Suprapubic skin (tissue), 4 donors: ENCODE measurements around the gene DLL4. TPM values are rescaled to one million over a fixed set of nuclear protein-coding genes. Genes with fewer than 3 reads are reported as not detected.

Experiments used
- DNase-seq, 2 donors: peaks; one replicate each; pipeline ENCODE4 v3.0.0-alpha.2; 2019; ENCODE audit warnings: low spot score in 2 of 2
- H3K27ac ChIP-seq: fragments of 200-600 bp; sonication (generic); one replicate; pipeline ENCODE4 v1.5.1; 2019
- H3K27me3 ChIP-seq: fragments of 200-600 bp; sonication (generic); one replicate; pipeline ENCODE4 v1.5.1; 2019
- H3K36me3 ChIP-seq: fragments of 200-600 bp; sonication (generic); one replicate; pipeline ENCODE4 v1.5.1; 2019
- H3K4me1 ChIP-seq: fragments of 200-600 bp; sonication (generic); one replicate; pipeline ENCODE4 v1.5.1; 2019
- H3K4me3 ChIP-seq: fragments of 200-600 bp; sonication (generic); one replicate; pipeline ENCODE4 v1.5.1; 2019; ENCODE audit warnings: mild to moderate bottlenecking
- H3K9me3 ChIP-seq: fragments of 200-600 bp; sonication (generic); one replicate; pipeline ENCODE4 v1.5.1; 2019
- CTCF ChIP-seq, 2 donors: fragments of 200-600 bp in 1 of 2; fragments of 450-650 bp in 1 of 2; sonication (generic) in 1 of 2; IDR thresholded peaks; one replicate each; pipeline ENCODE4 v1.5.1; 2016 to 2019; ENCODE audit warnings: antibody characterized with exemption in 2 of 2, mild to moderate bottlenecking in 1 of 2, moderate library complexity in 1 of 2
- EP300 ChIP-seq: sonication (generic); formaldehyde crosslinking; IDR thresholded peaks from one replicate; pipeline ENCODE4 v1.6.1; 2017; ENCODE audit warnings: antibody characterized with exemption
- POLR2A ChIP-seq, 2 donors: fragments of 450-650 bp; IDR thresholded peaks; one replicate each; pipeline ENCODE4 v1.6.1; 2017; ENCODE audit warnings: antibody characterized with exemption in 2 of 2, mild to moderate bottlenecking in 2 of 2, moderate library complexity in 2 of 2
- POLR2AphosphoS5 ChIP-seq, 3 donors: sonication (generic); formaldehyde crosslinking; IDR thresholded peaks; one replicate each; pipeline ENCODE4 v1.6.1; 2017; ENCODE audit warnings: antibody characterized with exemption in 3 of 3
- WGBS: methylation state at CpG from one replicate; pipeline ENCODE4 v1.1.5; 2018; 5-methylcytosine and 5-hydroxymethylcytosine counted together
- total RNA-seq, 4 donors: library from RNA; depleted of rRNA; stranded (reverse); fragments of >200 nt; gene quantifications; one replicate each; pipeline ENCODE4 v1.1.0, GENCODE V29; 2016

DLL4 gene
- total RNA-seq, 4 donors from 2014 or later = 0.47 to 5.3 (median 2.6) TPM

DNA sequence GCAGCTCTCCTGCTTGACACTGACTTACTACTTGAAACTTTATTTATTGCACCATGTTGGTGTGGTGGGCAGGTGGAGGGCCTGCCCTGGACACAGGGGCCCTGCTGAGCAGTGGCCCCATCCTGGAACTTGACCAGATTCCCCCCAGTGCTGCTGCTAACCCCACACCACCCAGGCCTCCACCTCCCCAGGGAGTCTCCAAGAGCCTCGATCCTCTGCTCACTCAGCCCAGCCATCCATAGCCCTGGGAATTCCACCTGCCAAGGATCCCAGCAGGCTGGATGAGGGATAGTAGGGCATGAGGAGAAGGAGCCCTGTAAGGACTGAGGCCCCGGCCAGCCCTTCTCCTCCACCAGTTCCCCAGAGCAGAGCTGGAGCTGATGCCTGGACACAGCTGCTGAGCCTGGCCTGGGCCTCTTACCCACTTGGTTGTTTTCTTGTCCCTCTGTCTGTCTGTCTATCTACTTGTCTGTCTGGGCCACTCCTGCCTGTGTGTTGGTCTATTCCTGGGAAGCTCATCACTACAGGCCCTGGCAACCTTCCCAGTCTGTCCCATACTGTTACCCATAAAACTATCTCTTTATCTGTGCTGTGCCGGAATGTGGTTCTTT, 26.9 kb downstream of the DLL4 start:
- H3K4me1 ChIP-seq = peaks cover 15% of the 10 kb centered on the region
- no peak for DNase-seq
- no peak overlapping the region for H3K4me3 ChIP-seq
- no peak for TF ChIP-seq CTCF (IDR thresholded peaks at IDR 0.05)
- no peak for TF ChIP-seq EP300
- no peak for TF ChIP-seq POLR2A (IDR thresholded peaks at IDR 0.05)
- no peak for TF ChIP-seq POLR2AphosphoS5 (IDR thresholded peaks at IDR 0.05)
- no peaks in the 10 kb centered on the region for H3K36me3 ChIP-seq
- no peak overlapping the region for H3K27ac ChIP-seq
- WGBS = 85% methylated on average over 3 of the region's 3 CpGs
- H3K9me3 ChIP-seq = no peaks in the 10 kb centered on the region
- no peaks in the 10 kb centered on the region for H3K27me3 ChIP-seq

DNA sequence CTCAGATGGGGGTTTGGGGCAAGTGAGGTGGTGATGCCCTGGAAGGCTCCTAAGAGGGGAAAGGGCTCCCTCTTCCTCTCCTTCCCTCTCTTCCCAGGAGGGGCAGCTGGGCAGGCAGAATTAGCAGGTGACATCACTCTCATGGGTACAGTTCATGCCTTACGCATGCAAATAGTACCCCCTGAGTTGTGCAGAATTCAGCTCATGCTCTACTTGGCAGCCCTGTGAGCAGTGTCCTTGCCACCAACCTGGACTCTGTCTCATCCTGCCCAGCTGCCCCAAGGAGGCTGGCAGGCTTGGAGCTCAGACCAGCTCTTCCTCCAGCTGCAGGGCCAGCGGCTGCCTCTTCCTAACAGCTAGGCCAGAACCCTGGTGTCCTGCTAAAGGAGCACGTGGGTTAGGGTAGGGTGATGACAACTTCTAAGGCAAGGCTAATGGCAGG, 27.4 kb downstream of the DLL4 start:
- no peaks in the 10 kb centered on the region for H3K9me3 ChIP-seq
- H3K4me3 ChIP-seq = no peak overlapping the region
- peaks cover 15% of the 10 kb centered on the region for H3K4me1 ChIP-seq
- no peak for DNase-seq
- WGBS = 100% methylated on average over 2 of the region's 3 CpGs
- H3K27me3 ChIP-seq = no peaks in the 10 kb centered on the region
- TF ChIP-seq POLR2A (IDR thresholded peaks at IDR 0.05) (no peak), POLR2AphosphoS5 (IDR thresholded peaks at IDR 0.05) (no peak), EP300 (no peak), CTCF (IDR thresholded peaks at IDR 0.05) (no peak)
- H3K36me3 ChIP-seq = no peaks in the 10 kb centered on the region
- H3K27ac ChIP-seq = no peak overlapping the region

GRCh38 chr15:40957041-40957555, 28.0 kb downstream of the DLL4 start:
- peaks cover 15% of the 10 kb centered on the region for H3K4me1 ChIP-seq
- no peak overlapping the region for H3K27ac ChIP-seq
- H3K27me3 ChIP-seq = no peaks in the 10 kb centered on the region
- no peaks in the 10 kb centered on the region for H3K36me3 ChIP-seq
- no peak for DNase-seq
- TF ChIP-seq EP300 (no peak), POLR2A (IDR thresholded peaks at IDR 0.05) (no peak), CTCF (IDR thresholded peaks at IDR 0.05) (no peak), POLR2AphosphoS5 (IDR thresholded peaks at IDR 0.05) (no peak)
- no peak overlapping the region for H3K4me3 ChIP-seq
- H3K9me3 ChIP-seq = no peaks in the 10 kb centered on the region
- 94% methylated on average over 3 of the region's 4 CpGs for WGBS

GRCh38 chr15:40957581-40958051, 28.5 kb downstream of the DLL4 start:
- Histone ChIP-seq H3K27ac (no peak overlapping the region), H3K27me3 (no peaks in the 10 kb centered on the region), H3K36me3 (no peaks in the 10 kb centered on the region), H3K9me3 (no peaks in the 10 kb centered on the region), H3K4me1 (peaks cover 11% of the 10 kb centered on the region), H3K4me3 (no peak overlapping the region)
- 57% methylated on average over 9 of the region's 9 CpGs for WGBS
- TF ChIP-seq EP300 (no peak), CTCF (IDR thresholded peaks at IDR 0.05) (no peak), POLR2AphosphoS5 (IDR thresholded peaks at IDR 0.05) (no peak), POLR2A (IDR thresholded peaks at IDR 0.05) (no peak)
- no peak for DNase-seq

GRCh38 chr15:40958146-40958545, 29.0 kb downstream of the DLL4 start:
- Histone ChIP-seq H3K27me3 (no peaks in the 10 kb centered on the region), H3K4me3 (no peak overlapping the region), H3K36me3 (no peaks in the 10 kb centered on the region), H3K4me1 (peaks cover 7% of the 10 kb centered on the region), H3K27ac (no peak overlapping the region), H3K9me3 (no peaks in the 10 kb centered on the region)
- WGBS = 71% methylated on average over 6 of the region's 6 CpGs
- TF ChIP-seq POLR2A (IDR thresholded peaks at IDR 0.05) = no peak
- no peak for TF ChIP-seq EP300
- TF ChIP-seq CTCF (IDR thresholded peaks at IDR 0.05) = no peak
- no peak for TF ChIP-seq POLR2AphosphoS5 (IDR thresholded peaks at IDR 0.05)
- DNase-seq = no peak
